Trophoblast cell (in vitro differentiated cells and primary cell): ENCODE measurements around the gene SEPSECS.
A peak's percentile ranks its signal among the peaks of the same experiment; 100 is the strongest.

Experiments used
- DNase-seq, 2 donors: peaks; one replicate each; pipeline ENCODE4 v3.0.0-alpha.2; 2016
- H2AFZ ChIP-seq: 2 replicates; pipeline ENCODE4 v1.6.1; 2013; ENCODE audit warnings: low read length, moderate library complexity, mild to moderate bottlenecking; ENCODE audit not compliant: insufficient read depth, poor library complexity
- H2AK5ac ChIP-seq: 2 replicates; pipeline ENCODE4 v1.6.1; 2013; ENCODE audit warnings: mild to moderate bottlenecking, low read length
- H2BK120ac ChIP-seq: 2 replicates; pipeline ENCODE4 v1.6.1; 2013; ENCODE audit warnings: low read length, mild to moderate bottlenecking, moderate library complexity; ENCODE audit not compliant: insufficient read depth, poor library complexity
- H2BK12ac ChIP-seq: 2 replicates; pipeline ENCODE4 v1.6.1; 2013; ENCODE audit warnings: mild to moderate bottlenecking, low read length, moderate library complexity
- H2BK5ac ChIP-seq: 2 replicates; pipeline ENCODE4 v1.6.1; 2013; ENCODE audit warnings: low read length, low read depth, moderate library complexity, mild to moderate bottlenecking; ENCODE audit not compliant: poor library complexity
- H3K14ac ChIP-seq: 2 replicates; pipeline ENCODE4 v1.6.1; 2013; ENCODE audit warnings: mild to moderate bottlenecking, low read length
- H3K18ac ChIP-seq: 2 replicates; pipeline ENCODE4 v1.6.1; 2013; ENCODE audit warnings: mild to moderate bottlenecking, low read length
- H3K23ac ChIP-seq: 2 replicates; pipeline ENCODE4 v1.6.1; 2013; ENCODE audit warnings: low read length
- H3K27ac ChIP-seq: 2 replicates; pipeline ENCODE4 v1.5.1; 2013; ENCODE audit warnings: low read depth, mild to moderate bottlenecking, inconsistent platforms, low read length, moderate library complexity
- H3K27me3 ChIP-seq: 2 replicates; pipeline ENCODE4 v1.6.1; 2013; ENCODE audit warnings: inconsistent platforms, mild to moderate bottlenecking, low read length, moderate library complexity; ENCODE audit not compliant: insufficient read depth
- H3K36me3 ChIP-seq, 2 experiments: 1 replicate in 1 of 2; 2 replicates in 1 of 2; pipeline ENCODE4 v1.6.1; 2013; ENCODE audit warnings: low read length in 2 of 2, mild to moderate bottlenecking in 2 of 2, moderate library complexity in 1 of 2; ENCODE audit not compliant: insufficient read depth in 2 of 2, control insufficient read depth in 1 of 2
- H3K4ac ChIP-seq: 2 replicates; pipeline ENCODE4 v1.6.1; 2013; ENCODE audit warnings: low read depth, mild to moderate bottlenecking, low read length, moderate library complexity
- H3K4me1 ChIP-seq, 2 experiments: 1 replicate in 1 of 2; 2 replicates in 1 of 2; pipeline ENCODE4 v1.6.1; 2013; ENCODE audit warnings: low read length in 2 of 2, mild to moderate bottlenecking in 2 of 2, moderate library complexity in 1 of 2; ENCODE audit not compliant: insufficient read depth in 2 of 2, control insufficient read depth in 1 of 2
- H3K4me2 ChIP-seq: 2 replicates; pipeline ENCODE4 v1.6.1; 2013; ENCODE audit warnings: inconsistent platforms, mild to moderate bottlenecking, low read length, moderate library complexity
- H3K4me3 ChIP-seq: 2 replicates; pipeline ENCODE4 v1.5.1; 2013; ENCODE audit warnings: mild to moderate bottlenecking, low read depth, low read length, inconsistent platforms
- H3K79me1 ChIP-seq: one replicate; pipeline ENCODE4 v1.6.1; 2013; ENCODE audit warnings: low read length
- H3K79me2 ChIP-seq: 2 replicates; pipeline ENCODE4 v1.6.1; 2013; ENCODE audit warnings: low read length, mild to moderate bottlenecking; ENCODE audit not compliant: control insufficient read depth, insufficient read depth, poor library complexity
- H3K9ac ChIP-seq: 2 replicates; pipeline ENCODE4 v1.6.1; 2013; ENCODE audit warnings: mild to moderate bottlenecking, low read length
- H3K9me3 ChIP-seq: 2 replicates; pipeline ENCODE4 v1.6.1; 2013; ENCODE audit warnings: low read depth, mild to moderate bottlenecking, control low read depth, inconsistent platforms, low read length; ENCODE audit not compliant: insufficient read depth
- H4K12ac ChIP-seq: 2 replicates; pipeline ENCODE4 v1.6.1; 2013; ENCODE audit warnings: low read depth, mild to moderate bottlenecking, low read length, moderate library complexity
- H4K8ac ChIP-seq: 2 replicates; pipeline ENCODE4 v1.6.1; 2013; ENCODE audit warnings: low read depth, mild to moderate bottlenecking, low read length, moderate library complexity
- H4K91ac ChIP-seq: one replicate; pipeline ENCODE4 v1.6.1; 2013; ENCODE audit warnings: low read depth, mild to moderate bottlenecking, low read length, moderate library complexity
- WGBS: extraction: QIAGEN DNeasy Blood & Tissue Kit; methylation state at CpG from one replicate; pipeline ENCODE4 v1.1.7; 2013; ENCODE audit warnings: missing lambda C conversion rate; ENCODE audit not compliant: insufficient read length, insufficient coverage; ENCODE audit errors: extremely low coverage; 5-methylcytosine and 5-hydroxymethylcytosine counted together

The SEPSECS gene

GRCh38 chr4:25095837-25096236, 64.4 kb downstream of the SEPSECS start:
- Histone ChIP-seq H3K27ac (no peak overlapping the region), H4K8ac (peak overlapping the region; percentile 20), H2AFZ (no peak overlapping the region), H2AK5ac (no peak overlapping the region), H3K14ac (no peak overlapping the region), H2BK120ac (no peak overlapping the region), H4K91ac (no peak overlapping the region), H3K9me3 (peaks cover 2% of the 10 kb centered on the region), H2BK5ac (no peak overlapping the region), H3K4me2 (no peak overlapping the region), H3K79me2 (no peaks in the 10 kb centered on the region), H3K23ac (no peak overlapping the region), H3K4me3 (no peak overlapping the region), H3K4ac (no peak overlapping the region), H3K36me3 (no peaks in the 10 kb centered on the region), H4K12ac (no peak overlapping the region), H2BK12ac (peak overlapping the region; percentile 55), H3K79me1 (peaks cover 11% of the 10 kb centered on the region), H3K4me1 (peaks cover 2 to 10% of the 10 kb centered on the region in 2 experiments), H3K9ac (no peak overlapping the region), H3K18ac (no peak overlapping the region), H3K27me3 (no peaks in the 10 kb centered on the region)
- peak; percentile 87 to 94 for DNase-seq
- no CpG with 5 or more reads among the region's 24 CpGs for WGBS

- Histone ChIP-seq H3K4me2 (no peak overlapping the region), H3K23ac (no peak overlapping the region), H3K9me3 (peaks cover 2% of the 10 kb centered on the region), H2AK5ac (no peak overlapping the region), H3K79me1 (peaks cover 11% of the 10 kb centered on the region), H4K8ac (peak overlapping the region; percentile 70), H3K4me1 (peaks cover 2 to 14% of the 10 kb centered on the region in 2 experiments), H2AFZ (peak overlapping the region; percentile 40), H3K27me3 (no peaks in the 10 kb centered on the region), H2BK120ac (no peak overlapping the region), H2BK12ac (peak overlapping the region; percentile 15), H3K36me3 (no peaks in the 10 kb centered on the region), H3K9ac (peak overlapping the region; percentile 59), H3K4me3 (no peak overlapping the region), H3K14ac (no peak overlapping the region), H3K18ac (no peak overlapping the region), H3K4ac (no peak overlapping the region), H3K79me2 (no peaks in the 10 kb centered on the region), H2BK5ac (no peak overlapping the region), H4K91ac (peak overlapping the region; percentile 21), H4K12ac (no peak overlapping the region), H3K27ac (no peak overlapping the region)
- DNase-seq: no peak
- no CpG with 5 or more reads among the region's 3 CpGs for WGBS
Observed at GRCh38 chr4:25092139-25092538, 68.1 kb downstream of the SEPSECS start.

- WGBS: no CpG with 5 or more reads among the region's 2 CpGs
- no peaks in the 10 kb centered on the region for H3K36me3 ChIP-seq
- H3K23ac ChIP-seq: no peak overlapping the region
- H3K27me3 ChIP-seq: no peaks in the 10 kb centered on the region
- DNase-seq: no peak
- H3K4ac ChIP-seq: no peak overlapping the region
- H3K4me2 ChIP-seq: no peak overlapping the region
- no peak overlapping the region for H4K8ac ChIP-seq
- H3K4me1 ChIP-seq: peaks cover 0 to 10% of the 10 kb centered on the region in 2 experiments
- no peak overlapping the region for H3K4me3 ChIP-seq
- no peaks in the 10 kb centered on the region for H3K79me2 ChIP-seq
- H2AFZ ChIP-seq: no peak overlapping the region
- no peak overlapping the region for H2AK5ac ChIP-seq
- peaks cover 6% of the 10 kb centered on the region for H3K79me1 ChIP-seq
- no peak overlapping the region for H3K27ac ChIP-seq
- no peak overlapping the region for H3K14ac ChIP-seq
- no peak overlapping the region for H2BK12ac ChIP-seq
- no peak overlapping the region for H3K9ac ChIP-seq
- peaks cover 2% of the 10 kb centered on the region for H3K9me3 ChIP-seq
- H2BK5ac ChIP-seq: no peak overlapping the region
- no peak overlapping the region for H2BK120ac ChIP-seq
- H4K12ac ChIP-seq: no peak overlapping the region
- no peak overlapping the region for H4K91ac ChIP-seq
- no peak overlapping the region for H3K18ac ChIP-seq
Observed at GRCh38 chr4:25090516-25090915, 69.7 kb downstream of the SEPSECS start.

- Histone ChIP-seq H3K14ac (no peak overlapping the region), H4K12ac (no peak overlapping the region), H3K4me2 (no peak overlapping the region), H4K91ac (no peak overlapping the region), H3K36me3 (no peaks in the 10 kb centered on the region), H3K27ac (no peak overlapping the region), H3K9me3 (peaks cover 2% of the 10 kb centered on the region), H2AK5ac (no peak overlapping the region), H3K4ac (no peak overlapping the region), H3K4me1 (peaks cover 0 to 9% of the 10 kb centered on the region in 2 experiments), H2AFZ (no peak overlapping the region), H3K79me2 (no peaks in the 10 kb centered on the region), H3K9ac (no peak overlapping the region), H2BK5ac (no peak overlapping the region), H3K4me3 (no peak overlapping the region), H3K23ac (no peak overlapping the region), H3K79me1 (peaks cover 6% of the 10 kb centered on the region), H3K18ac (no peak overlapping the region), H2BK120ac (no peak overlapping the region), H4K8ac (no peak overlapping the region), H3K27me3 (no peaks in the 10 kb centered on the region), H2BK12ac (no peak overlapping the region)
- no CpG with 5 or more reads among the region's 14 CpGs for WGBS
- DNase-seq: no peak
Observed at GRCh38 chr4:25089051-25089763, 71.0 kb downstream of the SEPSECS start.
